ENCODE data around the gene PNLIP.

The PNLIP gene

DNA sequence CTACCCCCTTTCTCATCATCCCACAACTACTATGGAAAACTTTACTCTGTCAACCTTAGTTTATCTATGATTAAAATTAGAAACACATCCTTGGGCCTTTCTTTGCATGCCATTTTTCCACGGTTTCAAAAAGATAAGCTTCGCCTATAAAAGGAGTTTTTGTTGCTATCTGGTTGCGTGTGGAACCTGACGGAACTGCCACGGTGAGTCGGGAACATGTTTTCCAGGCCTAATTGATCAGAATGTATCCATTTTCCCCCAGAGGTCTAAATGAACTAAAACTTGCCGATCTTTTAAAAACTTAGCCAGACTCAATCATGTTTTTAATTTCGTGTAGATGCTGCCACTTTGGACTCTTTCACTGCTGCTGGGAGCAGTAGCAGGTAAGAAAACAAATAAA, at the start of gene PNLIP:
Gene PNLIP (plus strand): TSS at position 176 of the 400 bp plus-strand sequence. CDS start 162 bp downstream, at position 338.
- in situ Hi-C loops (cut with MboI; ENCODE audit: low sequenced_read_pairs), result no loop called here

DNA sequence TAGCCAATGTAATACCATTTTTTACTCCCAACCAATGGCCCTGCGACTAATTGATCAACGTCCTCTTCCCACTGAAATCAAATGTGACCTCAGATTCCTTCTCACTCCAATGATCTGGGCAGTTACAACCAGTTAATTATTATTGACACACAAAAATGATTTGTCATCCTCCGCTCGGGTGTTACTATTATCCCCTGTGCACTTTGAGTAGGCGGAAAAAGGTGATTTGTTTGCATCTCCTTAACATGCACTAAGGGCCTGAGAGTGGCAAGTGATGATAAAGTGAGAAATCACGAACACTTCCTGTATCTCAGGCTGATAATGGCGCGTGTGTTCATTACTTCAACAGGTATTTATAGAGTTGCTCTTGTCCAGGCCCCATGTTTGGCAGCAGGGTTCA, 40.9 kb upstream of the PNLIP start:
- in situ Hi-C loops (cut with MboI; ENCODE audit: low sequenced_read_pairs), result no loop called here

DNA sequence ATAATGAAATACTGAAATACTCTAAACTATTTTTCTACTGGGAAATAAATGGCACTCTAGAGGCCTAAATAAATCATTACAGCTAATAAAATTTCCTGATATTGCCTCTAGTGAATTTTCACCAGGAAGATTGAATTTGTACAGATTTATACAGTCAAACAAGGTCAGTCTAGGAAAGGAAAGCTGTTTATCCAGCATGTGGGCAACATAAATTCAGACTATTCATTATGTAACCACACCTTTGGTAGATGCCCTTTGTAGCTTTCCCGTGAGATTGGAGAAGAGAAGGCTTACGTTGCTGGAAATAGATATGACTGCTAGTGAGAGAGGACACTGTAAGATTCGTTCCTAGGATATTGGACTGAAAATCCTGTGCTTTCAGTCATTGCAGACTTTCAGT, 35.2 kb upstream of the PNLIP start:
- in situ Hi-C loops (cut with MboI; ENCODE audit: low sequenced_read_pairs), result no loop called here

DNA sequence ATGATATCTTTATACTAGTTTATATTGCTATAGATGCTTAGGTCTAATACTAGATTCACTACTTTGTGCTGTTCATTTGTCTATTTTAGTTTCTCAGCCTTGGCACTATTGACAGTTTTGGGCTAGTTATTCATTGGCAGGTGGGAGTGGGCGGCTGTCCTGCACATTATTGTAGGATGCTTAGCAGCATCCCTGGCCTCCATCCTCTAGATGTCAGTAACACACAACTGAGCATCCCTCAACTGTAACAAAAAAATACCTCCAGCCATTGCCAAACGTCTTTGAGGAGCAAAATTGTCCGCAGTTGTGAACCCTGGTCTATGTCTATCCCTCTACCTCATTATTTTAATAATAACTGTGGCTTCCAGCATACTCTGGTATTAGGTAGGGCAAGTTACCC, 34.4 kb upstream of the PNLIP start:
- in situ Hi-C loops (cut with MboI; ENCODE audit: low sequenced_read_pairs), result no loop called here

DNA sequence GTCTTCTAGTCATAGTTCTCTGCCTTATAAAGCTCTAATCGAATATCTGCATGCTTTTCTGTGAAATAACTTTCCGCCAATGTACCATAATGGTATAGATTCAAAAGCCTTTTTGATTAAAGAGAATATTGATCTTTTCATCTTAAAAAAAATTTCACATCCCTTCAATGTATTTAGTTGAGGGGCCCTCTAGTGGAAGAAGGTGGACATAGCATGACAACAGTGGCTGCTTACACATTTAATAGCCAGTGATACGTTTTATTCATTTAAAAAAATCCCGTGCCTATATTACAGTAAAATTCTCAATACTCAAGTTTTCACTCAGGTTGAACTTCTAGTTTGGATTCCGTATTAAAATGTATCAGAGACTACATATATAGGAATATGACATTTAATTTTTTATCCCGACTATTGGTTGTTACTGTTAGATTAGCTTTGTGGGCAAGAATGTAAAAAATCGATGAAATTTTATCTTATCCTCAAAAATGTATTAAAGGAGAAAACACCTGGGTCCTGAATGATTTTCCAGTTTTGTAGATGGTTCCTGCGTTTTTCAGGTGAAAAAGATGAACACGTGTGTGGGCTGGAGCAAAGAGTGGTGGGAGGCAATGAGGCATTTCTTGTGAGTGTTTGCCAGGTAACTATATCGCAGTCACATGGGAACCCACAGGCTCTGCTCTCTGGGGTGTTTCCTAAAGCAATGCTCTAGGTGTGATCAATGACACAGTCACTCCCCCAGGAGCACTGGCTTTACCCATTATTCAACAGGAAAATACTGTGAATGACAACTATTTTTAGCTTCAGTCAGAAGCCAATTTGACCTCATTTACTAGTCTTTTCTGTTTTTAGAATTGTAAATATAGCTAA, 24.1 kb upstream of the PNLIP start:
- in situ Hi-C loops (cut with MboI; ENCODE audit: low sequenced_read_pairs), result no loop called here

DNA sequence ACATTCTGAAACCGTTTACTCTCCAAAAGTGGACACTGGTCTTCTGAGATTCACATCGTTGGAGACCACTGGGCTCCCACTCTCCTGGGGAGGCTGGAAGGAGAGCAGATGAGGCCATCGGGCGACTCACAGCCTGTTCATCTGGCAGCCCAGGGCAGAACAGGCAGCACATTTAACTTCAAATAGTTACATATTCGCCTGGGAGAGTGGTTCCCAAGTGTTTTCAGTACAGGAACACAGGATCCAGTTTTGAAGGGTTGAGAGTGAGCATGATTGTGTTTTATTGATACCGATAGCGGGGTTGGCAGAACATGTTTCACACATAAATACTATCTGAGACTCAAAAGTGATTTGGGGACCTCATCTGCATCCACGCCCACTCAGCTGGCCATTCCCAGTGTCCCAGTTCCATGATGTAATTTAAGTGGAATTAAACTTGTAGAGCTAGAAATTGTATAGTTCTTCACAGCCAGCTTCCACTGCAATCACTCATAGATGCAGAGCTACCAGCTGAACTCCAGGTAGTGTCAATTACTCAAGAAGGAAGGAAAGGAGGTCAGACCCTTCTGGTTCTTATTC, 22.8 kb upstream of the PNLIP start:
- in situ Hi-C loops (cut with MboI; ENCODE audit: low sequenced_read_pairs), result no loop called here

DNA sequence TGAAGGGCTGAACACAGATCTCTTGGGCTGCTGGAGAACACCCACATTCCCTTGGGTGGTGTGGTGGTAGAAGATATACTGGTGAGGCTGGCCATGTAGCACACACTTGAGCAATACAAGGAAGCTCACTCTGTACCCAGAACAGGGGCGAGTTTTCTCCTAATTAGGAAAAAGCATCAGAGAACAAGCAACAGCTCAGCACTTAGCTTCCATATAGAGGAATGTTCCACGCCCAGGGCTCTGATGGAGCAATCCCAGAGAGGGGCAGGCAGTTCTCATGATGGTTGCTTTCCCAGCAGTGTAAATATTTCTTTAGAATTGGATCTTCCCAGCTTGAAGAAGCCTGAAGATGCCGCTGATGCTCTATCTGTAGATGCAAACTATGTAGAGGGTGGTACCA, 21.0 kb upstream of the PNLIP start:
- in situ Hi-C loops (cut with MboI; ENCODE audit: low sequenced_read_pairs), result no loop called here

DNA sequence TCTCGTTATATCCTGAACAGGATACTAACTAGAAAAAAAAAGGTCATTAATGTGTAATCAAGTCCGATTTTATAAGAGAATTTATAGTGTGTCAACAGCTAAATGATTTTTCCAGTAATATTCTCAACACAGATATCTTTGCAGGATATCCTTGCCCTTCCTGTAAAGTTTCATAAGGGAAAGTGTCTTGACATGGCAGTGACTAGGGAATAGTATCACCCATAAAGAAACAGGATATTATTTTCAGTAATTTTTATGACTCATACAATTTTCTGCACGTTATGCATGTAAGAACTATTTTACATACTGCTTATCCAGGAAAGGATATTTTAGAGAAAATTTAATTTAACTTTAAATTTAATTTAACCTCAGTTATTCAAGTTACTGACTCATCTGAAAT, 19.5 kb upstream of the PNLIP start:
- in situ Hi-C loops (cut with MboI; ENCODE audit: low sequenced_read_pairs), result no loop called here

DNA sequence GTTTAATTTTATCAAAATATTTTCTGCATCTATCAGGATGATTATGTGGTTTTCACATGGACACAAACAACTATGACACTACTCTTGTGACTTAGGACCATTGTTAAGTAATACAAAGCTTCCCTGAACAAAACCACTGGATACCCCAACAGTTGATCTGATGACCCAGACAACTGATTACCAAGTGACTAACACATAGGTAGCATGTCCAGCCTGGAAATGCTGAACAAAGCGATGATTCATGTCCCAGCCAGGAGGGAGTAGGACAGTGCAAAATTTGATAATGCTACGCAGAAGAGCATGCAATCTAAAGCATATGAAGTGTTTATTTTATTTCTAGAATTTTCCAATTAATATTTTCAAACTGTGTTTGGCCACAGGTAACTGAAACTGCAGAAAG, 8.9 kb upstream of the PNLIP start:
- in situ Hi-C loops (cut with MboI; ENCODE audit: low sequenced_read_pairs), result no loop called here

DNA sequence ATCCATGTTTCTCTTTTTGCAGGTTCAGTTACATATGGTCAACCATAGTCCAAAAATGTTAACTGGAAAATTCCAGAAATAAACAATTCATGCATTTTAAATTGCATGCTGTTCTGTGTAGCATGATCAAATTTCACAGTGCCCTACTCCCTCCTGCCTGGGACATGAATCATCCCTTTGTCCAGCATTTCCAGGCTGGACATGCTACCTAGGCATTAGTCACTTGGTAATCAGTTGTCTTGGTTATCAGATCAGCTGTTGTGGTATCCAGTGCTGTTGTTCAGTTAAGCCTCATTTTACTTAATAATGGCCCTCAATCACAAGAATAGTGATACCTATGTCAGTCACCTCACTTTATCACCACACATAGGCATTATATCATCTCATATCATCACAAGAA, 7.3 kb upstream of the PNLIP start:
- in situ Hi-C loops (cut with MboI; ENCODE audit: low sequenced_read_pairs), result no loop called here

DNA sequence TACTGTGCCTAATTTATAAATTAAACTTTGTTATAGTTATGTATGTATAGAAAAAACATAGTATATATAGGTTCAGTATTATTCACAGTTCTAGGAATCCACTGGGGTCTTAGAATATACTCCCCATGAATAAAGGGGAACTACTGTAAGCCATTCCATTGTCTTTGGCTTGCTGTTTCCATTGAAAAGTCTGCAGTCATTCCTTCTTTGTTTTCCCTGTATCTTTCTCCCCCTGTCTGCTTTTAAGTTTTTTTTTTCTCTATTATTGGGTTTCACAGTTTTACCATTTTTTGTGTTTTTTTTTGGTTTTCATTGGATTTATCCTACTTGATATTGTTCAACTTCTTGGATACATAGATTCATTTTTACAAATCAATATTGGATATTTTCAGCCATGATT, 6.7 kb upstream of the PNLIP start:
- in situ Hi-C loops (cut with MboI; ENCODE audit: low sequenced_read_pairs), result no loop called here

DNA sequence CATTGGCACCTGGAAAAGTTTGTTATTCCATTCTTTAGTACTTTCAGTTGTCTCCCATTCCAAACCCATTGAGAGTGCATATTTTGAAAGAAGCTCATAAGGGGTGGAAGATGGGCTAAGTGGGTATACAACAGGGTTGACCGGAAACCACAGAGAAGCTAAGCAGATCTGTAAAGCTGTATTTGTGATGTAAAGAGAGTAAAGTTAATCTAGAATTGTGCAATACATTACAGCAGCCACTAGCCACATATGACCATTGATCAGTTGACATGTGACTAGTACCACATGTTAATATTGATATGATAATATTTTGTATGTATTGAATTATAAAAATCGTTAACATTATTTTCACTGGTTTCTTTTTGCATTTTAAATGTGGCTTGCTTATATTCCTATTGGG, 4.9 kb upstream of the PNLIP start:
- in situ Hi-C loops (cut with MboI; ENCODE audit: low sequenced_read_pairs), result no loop called here

DNA sequence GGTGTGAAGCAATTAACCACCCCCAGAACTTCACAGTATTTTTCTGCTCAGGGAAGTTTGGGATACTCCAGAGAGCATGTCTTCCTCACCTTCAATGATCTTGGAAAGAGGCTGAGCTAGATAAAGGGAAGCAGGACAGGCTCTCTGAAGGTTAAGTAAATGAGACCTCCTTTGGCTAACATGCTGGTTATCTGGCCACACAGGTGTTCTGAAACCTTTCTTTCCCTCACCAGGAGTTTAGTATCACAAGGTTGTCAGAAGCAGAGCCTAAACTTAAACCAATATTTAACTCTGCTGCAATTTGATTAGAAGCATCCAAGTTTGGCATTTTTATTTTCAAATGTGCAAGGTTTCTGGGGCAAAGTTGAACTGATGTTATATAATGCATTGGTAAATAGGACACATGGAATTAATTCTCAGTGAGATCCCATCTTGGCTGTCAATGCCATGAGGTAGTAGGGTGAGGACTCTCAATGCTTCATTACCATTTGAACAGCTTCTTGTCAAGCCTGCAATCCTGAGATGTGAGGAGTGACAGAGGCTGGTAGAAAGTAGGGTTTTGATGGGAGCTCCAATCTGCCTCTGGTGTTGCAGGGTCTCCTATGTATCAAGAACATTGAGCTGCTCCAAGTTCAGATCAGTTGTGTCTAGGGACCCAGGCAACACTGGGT, 3.6 kb upstream of the PNLIP start:
- in situ Hi-C loops (cut with MboI; ENCODE audit: low sequenced_read_pairs), result no loop called here

DNA sequence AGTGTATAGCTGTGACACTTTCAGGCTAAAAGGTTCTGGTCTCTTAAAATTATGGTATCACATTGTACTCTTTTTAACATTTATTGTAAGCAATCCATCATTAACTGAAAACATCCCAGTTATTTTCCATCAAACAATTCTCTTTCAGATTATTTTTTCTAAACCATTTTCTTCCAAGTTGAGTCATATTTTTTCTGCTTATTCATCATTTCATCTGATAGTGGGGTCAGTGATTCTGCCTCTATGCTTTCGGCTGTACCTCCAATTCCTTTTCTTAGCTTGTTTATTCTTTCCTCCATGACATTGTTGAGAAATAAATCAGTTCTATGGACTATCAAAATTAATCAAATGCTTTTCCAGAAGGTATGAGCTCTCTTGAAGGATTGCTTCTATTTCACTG, 609 bp upstream of the PNLIP start:
- in situ Hi-C loops (cut with MboI; ENCODE audit: low sequenced_read_pairs), result no loop called here

DNA sequence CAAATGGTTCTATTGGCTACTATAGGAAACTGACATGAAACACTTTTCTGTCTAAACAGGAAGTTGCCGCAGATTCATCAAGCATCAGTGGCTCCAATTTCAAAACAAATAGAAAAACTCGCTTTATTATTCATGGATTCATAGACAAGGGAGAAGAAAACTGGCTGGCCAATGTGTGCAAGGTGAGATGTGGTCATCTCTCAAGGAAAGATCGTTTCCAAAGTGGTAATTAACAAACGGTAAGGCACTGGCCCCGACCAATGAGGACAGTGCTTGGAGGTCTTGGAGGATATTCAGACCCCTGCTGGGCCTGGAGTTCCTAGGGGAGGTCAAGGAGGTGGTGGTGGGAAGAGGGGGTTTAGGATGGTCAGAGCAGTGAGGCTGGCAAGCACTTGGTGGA, 2.6 kb downstream of the PNLIP start:
- in situ Hi-C loops (cut with MboI; ENCODE audit: low sequenced_read_pairs), result no loop called here

DNA sequence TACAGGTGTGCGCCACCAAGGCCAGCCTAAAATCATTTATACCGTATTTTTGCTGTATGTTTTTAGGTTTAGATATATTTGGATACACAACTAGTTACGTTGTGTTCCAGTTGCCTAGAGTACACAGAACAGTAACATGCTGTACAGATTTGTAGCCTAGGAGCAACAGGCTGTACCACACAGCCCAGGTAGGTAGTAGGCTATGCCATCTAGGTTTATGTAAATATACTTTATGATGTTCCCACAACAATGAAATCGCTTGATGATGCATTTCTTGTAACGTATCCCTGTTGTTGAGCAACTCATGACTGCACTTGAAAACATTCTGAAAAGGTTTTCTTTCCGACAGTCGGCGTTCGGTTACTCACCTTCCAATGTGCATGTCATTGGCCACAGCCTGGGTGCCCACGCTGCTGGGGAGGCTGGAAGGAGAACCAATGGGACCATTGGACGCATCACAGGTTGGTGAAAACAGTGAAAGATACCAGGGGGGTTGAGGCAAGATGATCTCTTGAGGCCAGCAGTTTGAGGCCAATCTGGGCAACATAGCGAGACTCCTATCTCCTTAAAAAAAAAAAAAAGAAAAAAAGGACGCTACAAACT, 7.7 kb downstream of the PNLIP start:
- in situ Hi-C loops (cut with MboI; ENCODE audit: low sequenced_read_pairs), result no loop called here

DNA sequence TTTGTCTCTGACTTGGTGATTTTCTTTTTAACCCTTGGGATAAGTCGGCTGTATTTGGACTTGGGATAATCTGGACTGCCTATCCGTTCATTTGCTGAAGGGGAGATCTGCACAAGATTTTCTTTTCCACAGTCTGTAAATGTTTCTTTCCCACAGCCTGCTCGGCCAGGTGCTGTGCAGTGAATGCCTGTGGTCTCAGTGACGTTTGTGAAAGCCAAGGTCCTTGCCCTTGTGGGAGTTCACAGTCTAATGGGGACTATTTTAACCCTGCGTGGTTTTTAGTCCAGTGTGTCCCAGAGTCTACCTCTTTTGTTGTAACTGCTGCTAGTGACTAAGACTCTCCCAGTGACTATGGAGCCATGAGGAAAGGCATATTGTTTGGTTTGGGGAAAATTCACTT, 8.9 kb downstream of the PNLIP start:
- in situ Hi-C loops (cut with MboI; ENCODE audit: low sequenced_read_pairs), result no loop called here

DNA sequence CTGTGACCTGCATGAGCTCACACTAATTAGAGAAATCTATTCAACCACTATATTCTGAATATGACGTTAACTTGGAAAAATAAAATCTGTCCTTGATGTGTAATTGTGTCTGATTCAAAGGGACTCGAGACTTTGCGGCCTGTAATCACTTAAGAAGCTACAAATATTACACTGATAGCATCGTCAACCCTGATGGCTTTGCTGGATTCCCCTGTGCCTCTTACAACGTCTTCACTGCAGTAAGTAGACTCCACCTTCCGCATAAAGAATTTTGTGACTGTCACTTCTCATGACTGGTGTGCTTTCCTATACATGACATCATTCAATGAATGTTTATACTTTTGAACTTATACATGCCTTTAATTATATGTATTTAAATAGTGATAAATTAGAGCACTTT, 10.1 kb downstream of the PNLIP start:
- in situ Hi-C loops (cut with MboI; ENCODE audit: low sequenced_read_pairs), result no loop called here

DNA sequence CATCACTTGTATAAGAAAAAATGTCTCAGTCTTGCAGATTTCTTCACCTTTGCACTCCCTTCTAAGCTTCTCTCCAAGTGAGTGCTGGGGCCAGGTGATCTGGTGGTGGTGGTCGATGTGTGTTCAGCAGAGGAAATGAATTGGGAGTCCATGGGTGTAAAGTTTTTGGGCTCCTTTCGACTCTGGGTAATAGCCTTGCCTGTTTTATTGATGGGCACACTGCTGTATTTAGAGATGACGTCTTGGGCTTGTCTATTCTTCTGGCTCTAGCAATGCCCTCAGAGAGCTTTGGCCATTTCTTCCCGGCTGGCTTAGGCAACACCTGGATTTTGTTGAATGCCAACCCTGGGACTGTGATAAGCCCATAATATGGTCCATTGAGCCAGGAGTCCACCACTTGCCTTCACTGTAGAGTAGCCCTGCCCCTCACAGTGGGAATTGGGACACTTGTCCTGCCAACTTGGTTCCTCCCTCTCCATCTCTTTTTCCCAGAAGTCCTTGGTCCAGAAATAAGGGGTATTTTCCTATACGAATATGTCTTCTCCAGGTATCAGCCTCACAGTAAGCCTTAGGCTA, 11.7 kb downstream of the PNLIP start:
- in situ Hi-C loops (cut with MboI; ENCODE audit: low sequenced_read_pairs), result no loop called here

DNA sequence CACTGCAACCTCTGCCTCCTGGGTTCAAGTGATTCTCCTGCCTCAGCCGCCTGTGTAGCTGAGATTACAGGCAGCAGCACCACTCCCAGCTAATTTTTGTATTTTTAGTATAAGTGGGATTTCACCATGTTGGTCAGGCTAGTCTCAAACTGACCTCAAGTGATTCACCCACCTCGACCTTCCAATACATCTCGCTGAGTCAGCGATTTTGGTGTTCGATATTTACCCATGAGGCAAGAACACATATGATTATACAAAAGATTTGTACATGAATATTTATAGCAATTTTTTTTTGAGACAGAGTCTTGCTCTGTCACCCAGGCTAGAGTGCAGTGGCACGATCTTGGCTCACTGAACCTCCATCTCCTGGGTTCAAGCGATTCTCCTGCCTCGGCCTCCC, 19.8 kb downstream of the PNLIP start:
- in situ Hi-C loops (cut with MboI; ENCODE audit: low sequenced_read_pairs), result no loop called here

DNA sequence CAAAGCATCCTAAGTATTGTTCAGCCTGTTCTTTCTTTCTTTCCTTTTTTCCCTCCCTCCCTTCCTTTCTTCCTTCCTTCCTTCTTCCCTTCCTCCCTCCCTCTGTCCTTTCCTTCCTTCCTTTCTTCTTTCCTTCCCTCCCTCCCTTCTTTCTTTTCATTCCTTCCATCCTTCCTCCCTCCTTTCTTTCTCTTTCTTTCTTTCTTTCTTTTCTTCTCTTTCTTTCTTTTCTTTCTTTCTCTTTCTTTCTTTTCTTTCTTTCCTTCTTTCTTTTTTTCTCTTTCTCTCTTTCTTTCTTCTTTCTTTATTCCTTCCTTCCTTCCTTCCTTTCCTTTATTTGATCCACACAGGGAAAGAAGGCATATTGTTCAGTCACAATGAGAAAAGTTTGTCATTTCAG, 21.2 kb downstream of the PNLIP start:
- in situ Hi-C loops (cut with MboI; ENCODE audit: low sequenced_read_pairs), result no loop called here

All from hTERT RPE-1 (cell line).